OCI-LY7 (cell line): ENCODE data around the gene C1orf146. TPM values are rescaled to one million over a fixed set of nuclear protein-coding genes. Genes with fewer than 3 reads are reported as not detected.
"Not testable (repeated sequence)": the region's sequence is repeated elsewhere in the genome, so short reads cannot be mapped to it uniquely, and the experiment has no call there.

Experiments used
- BruUV-seq: library from RNA; stranded (reverse); fragments of 400-500 nt; replicated peaks from 2 replicates; lab custom pipeline; 2021; lab: Mats Ljungman, UMichigan
- CTCF ChIA-PET: fragments of 300-600 bp; sonication (Branson Sonifier 250); formaldehyde crosslinking; loops from one replicate; lab custom pipeline; 2022; ENCODE audit warnings: antibody characterized with exemption; ENCODE audit not compliant: unreplicated experiment; lab: Charles Lee
- POLR2A ChIA-PET: fragments of 300-600 bp; sonication (Branson Sonifier 250); formaldehyde crosslinking; loops from one replicate; lab custom pipeline; 2022; ENCODE audit warnings: antibody characterized with exemption; lab: Charles Lee
- DNase-seq: peaks from one replicate; pipeline ENCODE4 v3.0.0-alpha.2; 2015; ENCODE audit warnings: low spot score
- H2AFZ ChIP-seq: fragments of 200-600 bp; sonication (generic), shearing (Covaris generic); 2 replicates; pipeline ENCODE4 v1.6.1; 2014; ENCODE audit warnings: mild to moderate bottlenecking, antibody characterized with exemption, low read length, moderate library complexity
- H3K27ac ChIP-seq: fragments of 200-600 bp; sonication (generic); 2 replicates; pipeline ENCODE4 v1.5.1; 2014; ENCODE audit warnings: mixed run types, low read depth, mild to moderate bottlenecking, moderate library complexity, low read length, inconsistent platforms; ENCODE audit not compliant: poor library complexity, severe bottlenecking
- H3K36me3 ChIP-seq: fragments of 200-600 bp; sonication (generic); 2 replicates; pipeline ENCODE4 v1.6.1; 2014; ENCODE audit warnings: mild to moderate bottlenecking, antibody characterized with exemption, low read length, moderate library complexity, mixed read lengths; ENCODE audit not compliant: insufficient read depth
- H3K4me1 ChIP-seq: fragments of 200-600 bp; sonication (generic); 2 replicates; pipeline ENCODE4 v1.5.1; 2014; ENCODE audit warnings: mild to moderate bottlenecking, low read length; ENCODE audit not compliant: insufficient read depth, poor library complexity, severe bottlenecking
- H3K4me2 ChIP-seq: fragments of 200-600 bp; sonication (generic); 2 replicates; pipeline ENCODE4 v1.6.1; 2014; ENCODE audit warnings: mild to moderate bottlenecking, low read length
- H3K4me3 ChIP-seq: fragments of 200-600 bp; sonication (generic); 2 replicates; pipeline ENCODE4 v1.5.1; 2014; ENCODE audit warnings: mild to moderate bottlenecking, low read depth, low read length; ENCODE audit not compliant: poor library complexity, severe bottlenecking
- H3K79me2 ChIP-seq: fragments of 200-600 bp; sonication (generic); 2 replicates; pipeline ENCODE4 v1.6.1; 2016; ENCODE audit warnings: low read depth, mild to moderate bottlenecking, low read length, moderate library complexity, mixed read lengths; ENCODE audit not compliant: insufficient read depth
- H3K9me2 ChIP-seq: fragments of 200-600 bp; sonication (generic); 2 replicates; pipeline ENCODE4 v1.6.1; 2016; ENCODE audit warnings: mild to moderate bottlenecking, low read length, mixed read lengths; ENCODE audit not compliant: insufficient read depth
- H3K9me3 ChIP-seq: fragments of 200-600 bp; sonication (generic); 2 replicates; pipeline ENCODE4 v1.6.1; 2014; ENCODE audit warnings: mild to moderate bottlenecking, mixed run types, low read length, mixed read lengths
- H4K20me1 ChIP-seq: fragments of 200-600 bp; sonication (generic); 2 replicates; pipeline ENCODE4 v1.6.1; 2014; ENCODE audit warnings: mild to moderate bottlenecking, antibody characterized with exemption, low read length, moderate library complexity, mixed read lengths; ENCODE audit not compliant: insufficient read depth
- EZH2phosphoT487 ChIP-seq: fragments of 200-600 bp; sonication (generic); IDR thresholded peaks from 2 replicates; pipeline ENCODE4 v1.6.1; 2018; ENCODE audit warnings: low read depth, borderline replicate concordance, mild to moderate bottlenecking, mixed run types, antibody characterized with exemption, low read length, moderate library complexity, mixed read lengths
- intact Hi-C: fragments of 100-400 bp; cut with micrococcal nuclease; formaldehyde crosslinking; loops from one replicate; pipeline ENCODE4 v1.10.0; 2022; ENCODE audit not compliant: unreplicated experiment
- total RNA-seq, 2 experiments: library from RNA; depleted of rRNA in 1 of 2; stranded (reverse); fragments of >200 nt in 1 of 2; shearing (Covaris generic) in 1 of 2; gene quantifications; 2 replicates each; pipeline ENCODE4 v1.2.3, GENCODE V29; 2014 to 2022
- TF ChIP-seq, protein P1 (sequence below): fragments of 200-600 bp; sonication (generic); conservative IDR thresholded peaks from 2 replicates; pipeline ENCODE4 v1.5.1; 2014; ENCODE audit warnings: mild to moderate bottlenecking, antibody characterized with exemption, low read length, moderate library complexity, mixed read lengths

C1orf146 gene
- total RNA-seq, 2 experiments from 2014 or later = not detected

DNA sequence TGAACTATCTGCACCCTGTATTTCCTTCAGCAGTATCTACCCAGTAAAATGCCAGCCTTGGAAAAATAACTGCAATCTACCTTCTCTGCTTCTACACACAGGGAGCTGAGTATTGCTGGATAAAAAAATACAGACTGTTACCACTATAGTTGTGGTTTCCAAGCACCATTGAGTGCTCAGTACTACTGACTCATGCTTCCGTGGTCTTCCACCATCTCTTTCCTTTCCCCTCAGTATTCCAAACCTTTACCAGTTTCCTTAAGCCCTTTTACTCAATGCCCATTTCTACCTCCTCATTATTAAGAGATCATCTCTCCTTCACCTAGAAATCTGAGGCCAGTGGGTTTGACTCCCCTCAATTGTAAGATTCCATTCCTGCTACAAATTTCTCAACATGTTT lies 57.2 kb downstream of the C1orf146 start:
- no peak for TF ChIP-seq EZH2phosphoT487
- TF ChIP-seq, protein P1, sequence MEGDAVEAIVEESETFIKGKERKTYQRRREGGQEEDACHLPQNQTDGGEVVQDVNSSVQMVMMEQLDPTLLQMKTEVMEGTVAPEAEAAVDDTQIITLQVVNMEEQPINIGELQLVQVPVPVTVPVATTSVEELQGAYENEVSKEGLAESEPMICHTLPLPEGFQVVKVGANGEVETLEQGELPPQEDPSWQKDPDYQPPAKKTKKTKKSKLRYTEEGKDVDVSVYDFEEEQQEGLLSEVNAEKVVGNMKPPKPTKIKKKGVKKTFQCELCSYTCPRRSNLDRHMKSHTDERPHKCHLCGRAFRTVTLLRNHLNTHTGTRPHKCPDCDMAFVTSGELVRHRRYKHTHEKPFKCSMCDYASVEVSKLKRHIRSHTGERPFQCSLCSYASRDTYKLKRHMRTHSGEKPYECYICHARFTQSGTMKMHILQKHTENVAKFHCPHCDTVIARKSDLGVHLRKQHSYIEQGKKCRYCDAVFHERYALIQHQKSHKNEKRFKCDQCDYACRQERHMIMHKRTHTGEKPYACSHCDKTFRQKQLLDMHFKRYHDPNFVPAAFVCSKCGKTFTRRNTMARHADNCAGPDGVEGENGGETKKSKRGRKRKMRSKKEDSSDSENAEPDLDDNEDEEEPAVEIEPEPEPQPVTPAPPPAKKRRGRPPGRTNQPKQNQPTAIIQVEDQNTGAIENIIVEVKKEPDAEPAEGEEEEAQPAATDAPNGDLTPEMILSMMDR = no peak
- CTCF ChIA-PET = no interaction called here
- no TSS peak for BruUV-seq

DNA sequence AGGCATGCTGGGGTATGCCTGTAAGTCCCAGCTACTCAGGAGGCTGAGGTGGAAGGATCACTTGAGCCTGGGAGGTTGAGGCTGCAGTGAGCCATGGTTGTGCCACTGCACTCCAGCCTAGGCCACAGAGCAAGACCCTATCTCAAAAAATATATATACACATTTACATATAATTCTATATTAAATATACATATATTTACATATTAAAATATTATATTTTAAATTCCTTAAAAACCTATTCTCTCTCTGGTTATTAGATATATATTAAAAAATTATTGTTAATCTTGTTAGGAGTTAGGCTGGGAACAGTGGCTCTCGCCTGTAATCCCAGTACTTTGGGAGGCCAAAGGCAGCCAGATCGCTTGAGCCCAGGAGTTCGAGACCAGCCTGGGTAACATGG lies 58.4 kb downstream of the C1orf146 start:
- POLR2A ChIA-PET = no interaction called here
- intact Hi-C loops = no loop called here

More for the DNA sequence above, 57.2 kb downstream of the C1orf146 start:
- no peak for DNase-seq
- no peaks in the 10 kb centered on the region for H4K20me1 ChIP-seq
- H2AFZ ChIP-seq = no peak overlapping the region
- no peak overlapping the region for H3K4me3 ChIP-seq
- H3K9me2 ChIP-seq = no peaks in the 10 kb centered on the region
- intact Hi-C loops = no loop called here
- peaks cover 70% of the 10 kb centered on the region for H3K36me3 ChIP-seq
- POLR2A ChIA-PET = interaction anchor here (0.6 to 1.2 kb wide), 3 partner anchors 9 to 204 kb away, joined by 3 to 4 read pairs (median 3); no protein-coding TSS in a partner anchor
- H3K79me2 ChIP-seq = no peaks in the 10 kb centered on the region
- no peak overlapping the region for H3K4me2 ChIP-seq
- H3K9me3 ChIP-seq = no peaks in the 10 kb centered on the region
- no peak overlapping the region for H3K27ac ChIP-seq
- no peaks in the 10 kb centered on the region for H3K4me1 ChIP-seq

DNA sequence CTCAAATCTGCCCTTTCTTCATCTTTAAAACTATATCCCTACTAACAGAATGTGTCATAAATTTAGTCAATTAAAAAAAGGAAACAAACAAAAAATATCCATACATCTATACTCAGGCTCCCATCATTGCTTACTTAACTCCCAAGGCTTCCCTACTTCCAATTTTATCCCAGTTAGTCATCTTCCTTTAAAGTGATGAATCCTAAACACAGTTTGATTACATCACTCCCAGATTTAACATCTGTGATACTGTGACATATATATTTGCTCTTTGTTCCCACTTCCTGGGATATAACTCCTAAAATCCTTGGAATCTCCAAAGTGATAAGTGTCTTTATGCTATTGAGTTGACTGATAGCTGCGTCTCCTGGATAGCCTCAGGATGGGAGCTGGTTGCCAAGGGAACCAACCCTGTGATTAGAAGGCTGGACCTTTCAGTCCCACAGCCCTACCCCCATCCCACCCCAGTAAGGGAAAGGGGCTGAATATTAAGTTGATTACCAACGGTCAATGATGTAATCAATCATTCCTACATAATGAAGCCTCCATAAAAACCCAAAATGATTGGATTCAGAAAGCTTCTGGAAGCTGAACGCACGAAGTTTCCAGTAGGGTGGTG lies 59.5 kb downstream of the C1orf146 start:
- Histone ChIP-seq H3K4me2 (no peak overlapping the region), H3K9me2 (no peaks in the 10 kb centered on the region), H3K4me1 (no peaks in the 10 kb centered on the region), H3K27ac (no peak overlapping the region), H3K9me3 (no peaks in the 10 kb centered on the region), H2AFZ (no peak overlapping the region), H3K79me2 (no peaks in the 10 kb centered on the region), H4K20me1 (no peaks in the 10 kb centered on the region), H3K4me3 (no peak overlapping the region), H3K36me3 (peaks cover 58% of the 10 kb centered on the region)
- ChIA-PET CTCF (no interaction called here), POLR2A (no interaction called here)
- intact Hi-C loops = no loop called here
- BruUV-seq = no TSS peak
- DNase-seq = no peak
- TF ChIP-seq, protein P1 = no peak
- no peak for TF ChIP-seq EZH2phosphoT487

More for the DNA sequence above, 58.4 kb downstream of the C1orf146 start:
- Histone ChIP-seq H2AFZ (no peak overlapping the region), H3K27ac (no peak overlapping the region), H3K9me3 (no peaks in the 10 kb centered on the region), H4K20me1 (no peaks in the 10 kb centered on the region), H3K4me3 (no peak overlapping the region), H3K79me2 (no peaks in the 10 kb centered on the region), H3K9me2 (no peaks in the 10 kb centered on the region), H3K36me3 (peaks cover 64% of the 10 kb centered on the region), H3K4me1 (no peaks in the 10 kb centered on the region), H3K4me2 (no peak overlapping the region)
- no TSS peak for BruUV-seq
- TF ChIP-seq, protein P1 = no peak
- TF ChIP-seq EZH2phosphoT487 = no peak
- DNase-seq = no peak
- CTCF ChIA-PET = no interaction called here

- H3K27ac ChIP-seq, H3K4me1 ChIP-seq, H3K4me2 ChIP-seq, CTCF ChIA-PET, DNase-seq, H3K9me2 ChIP-seq, BruUV-seq, intact Hi-C loops, H3K4me3 ChIP-seq, H4K20me1 ChIP-seq, H3K9me3 ChIP-seq, H2AFZ ChIP-seq, H3K79me2 ChIP-seq: not testable (repeated sequence)
- POLR2A ChIA-PET = interaction anchor here (0.6 kb wide), 1 partner anchor 527 kb away, joined by 11 read pairs; no protein-coding TSS in a partner anchor
- peaks cover 41% of the 10 kb centered on the region for H3K36me3 ChIP-seq
These were observed 62.1 kb downstream of the C1orf146 start for GRCh38 chr1:92279781-92280180.
